GM19240 (cell line): ENCODE measurements around the gene CXADR.
"Not testable (repeated sequence)": the region's sequence is repeated elsewhere in the genome, so short reads cannot be mapped to it uniquely, and the experiment has no call there.

Source experiments
- DNase-seq: peaks from one replicate; pipeline ENCODE4 v3.0.0; 2011; ENCODE audit warnings: low spot score; ENCODE audit not compliant: insufficient read length

The CXADR gene

DNA sequence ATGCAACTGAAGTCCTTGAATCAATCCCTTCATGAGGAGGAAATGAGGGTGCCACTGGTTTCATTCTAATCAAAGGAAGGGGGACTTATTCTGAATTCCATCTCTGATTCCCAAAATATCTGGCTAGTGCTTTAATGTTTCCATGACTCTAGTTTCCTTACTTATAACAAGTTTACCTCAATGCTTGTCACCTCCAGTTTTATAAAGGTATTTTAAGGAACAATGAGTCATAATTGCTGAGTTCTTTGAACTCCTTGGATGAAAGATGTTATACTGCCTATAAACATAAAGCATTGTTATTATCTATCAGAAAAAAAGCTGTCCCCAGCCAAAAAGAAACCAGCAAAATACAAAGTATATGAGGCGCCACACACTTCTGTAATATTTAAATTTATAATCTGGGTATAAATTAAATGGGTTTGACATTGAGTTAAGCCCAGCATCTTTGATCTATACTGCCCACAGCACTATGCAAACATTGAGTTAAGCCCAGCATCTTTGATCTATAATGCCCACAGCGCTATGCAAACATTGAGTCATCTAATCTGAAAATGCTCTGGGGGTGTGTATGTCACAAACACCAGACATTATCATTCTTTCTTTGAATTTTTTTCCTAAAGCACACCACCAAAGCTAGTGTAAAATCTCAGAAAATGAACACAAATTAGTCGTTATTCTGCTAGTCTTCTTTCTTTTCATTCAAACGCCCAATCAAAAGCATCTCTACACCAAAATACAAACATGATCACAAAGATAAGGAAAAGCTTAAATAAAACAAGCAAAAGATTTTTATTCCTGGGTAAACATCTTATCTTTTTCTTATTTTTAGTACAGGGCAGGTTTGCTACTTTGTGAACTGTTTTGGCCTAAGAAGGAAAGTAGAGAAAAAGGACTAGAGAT is 11.5 kb upstream of the CXADR start:
- DNase-seq = no peak

DNA sequence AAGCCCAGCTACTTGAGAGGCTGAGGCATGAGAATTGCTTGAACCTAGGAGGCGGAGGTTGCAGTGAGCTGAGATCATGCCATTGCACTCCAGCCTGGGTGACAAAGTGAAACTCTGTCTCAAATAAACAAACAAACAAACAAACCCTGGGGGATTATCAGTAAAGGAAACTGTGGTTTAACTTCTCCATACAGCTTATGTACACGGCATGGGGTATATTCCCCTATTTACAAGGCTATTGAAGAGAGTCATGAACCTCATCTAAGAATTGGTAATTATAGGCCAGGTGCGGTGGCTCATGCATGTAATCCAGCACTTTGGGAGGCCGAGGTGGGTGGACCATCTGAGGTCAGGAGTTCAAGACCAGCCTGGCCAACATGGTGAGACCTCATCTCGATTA is 9.9 kb upstream of the CXADR start:
- DNase-seq = not testable (repeated sequence)

DNA sequence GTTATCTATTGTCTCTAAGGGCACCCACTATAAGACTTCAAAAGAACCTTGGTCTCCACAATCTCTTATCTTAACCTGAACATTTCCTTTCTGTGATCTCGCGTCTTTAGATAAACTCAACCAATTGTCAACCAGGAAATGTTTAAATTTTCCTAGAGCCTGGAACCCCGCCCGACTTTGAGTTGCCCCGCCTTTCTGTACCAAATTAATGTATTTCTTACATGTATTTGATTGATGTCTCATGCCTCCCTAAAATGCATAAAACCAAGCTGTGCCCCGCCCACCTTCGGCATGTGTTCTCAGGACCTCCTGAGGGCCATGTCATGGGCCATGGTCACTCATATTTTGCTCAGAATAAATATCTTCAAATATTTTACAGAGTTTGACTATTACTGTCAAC is 5.9 kb upstream of the CXADR start:
- no peak for DNase-seq

DNA sequence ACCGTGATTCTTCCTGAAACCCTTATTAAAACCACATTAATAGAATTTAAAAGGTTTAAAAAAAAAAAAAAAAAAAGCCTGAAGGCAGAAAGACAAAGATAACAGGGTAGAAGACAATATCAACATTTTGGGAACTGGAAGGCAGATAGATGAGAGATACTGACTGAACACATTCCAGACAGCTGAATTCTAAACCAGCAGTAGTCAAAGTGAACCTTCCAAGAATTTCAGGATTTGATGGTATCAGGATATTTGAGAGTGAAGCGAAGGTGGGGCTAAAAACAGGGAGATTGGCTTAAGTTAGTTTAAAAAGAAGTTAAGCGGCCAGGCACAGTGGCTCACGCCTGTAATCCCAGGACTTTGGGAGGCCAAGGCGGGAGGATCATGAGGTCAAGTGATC is 5.3 kb upstream of the CXADR start:
- DNase-seq = no peak

DNA sequence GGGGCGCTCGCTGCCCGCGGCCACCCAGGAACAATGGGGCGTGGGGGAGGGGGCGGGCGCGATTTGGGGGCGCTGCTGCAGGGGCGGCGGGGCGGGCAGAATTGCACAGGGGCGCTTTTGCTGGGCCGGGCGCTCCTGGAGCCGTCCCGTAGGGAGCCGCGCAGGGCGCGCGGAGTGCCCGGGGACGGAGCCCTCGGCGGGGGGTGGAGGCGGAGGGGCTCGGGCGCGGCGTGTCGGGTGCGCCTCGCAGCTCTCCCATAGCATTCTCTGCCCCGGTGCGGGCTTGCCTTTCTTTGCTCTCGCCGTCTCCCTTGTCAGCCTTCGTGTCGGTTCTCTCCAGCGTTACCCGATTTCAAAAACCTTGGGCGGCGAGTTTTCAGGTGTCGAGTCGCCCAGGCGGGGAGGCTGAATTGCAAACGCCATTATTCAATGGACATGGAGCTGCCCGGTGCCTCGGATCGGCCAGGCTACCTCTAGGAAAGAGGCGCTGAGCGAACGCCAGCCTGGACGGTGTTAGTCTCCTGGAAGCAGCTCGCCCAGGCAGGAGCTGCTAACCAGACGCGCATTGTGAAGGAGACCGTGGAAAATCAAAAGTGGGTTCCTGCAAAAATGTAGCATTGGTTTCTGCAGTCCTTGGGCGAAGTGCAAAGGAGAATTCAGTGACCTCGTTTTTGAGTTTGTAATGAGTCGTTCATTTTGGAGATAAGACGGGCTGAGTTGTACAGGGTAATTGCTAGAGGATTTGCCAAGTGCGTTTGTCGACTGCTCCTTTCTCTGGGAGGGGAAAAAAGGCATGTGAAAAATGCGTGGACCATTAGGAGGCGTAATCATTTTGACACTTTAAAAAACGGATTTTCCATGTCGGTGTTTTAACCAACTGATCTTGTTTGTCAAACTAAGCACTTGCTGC is 626 bp downstream of the CXADR start:
- DNase-seq = no peak

DNA sequence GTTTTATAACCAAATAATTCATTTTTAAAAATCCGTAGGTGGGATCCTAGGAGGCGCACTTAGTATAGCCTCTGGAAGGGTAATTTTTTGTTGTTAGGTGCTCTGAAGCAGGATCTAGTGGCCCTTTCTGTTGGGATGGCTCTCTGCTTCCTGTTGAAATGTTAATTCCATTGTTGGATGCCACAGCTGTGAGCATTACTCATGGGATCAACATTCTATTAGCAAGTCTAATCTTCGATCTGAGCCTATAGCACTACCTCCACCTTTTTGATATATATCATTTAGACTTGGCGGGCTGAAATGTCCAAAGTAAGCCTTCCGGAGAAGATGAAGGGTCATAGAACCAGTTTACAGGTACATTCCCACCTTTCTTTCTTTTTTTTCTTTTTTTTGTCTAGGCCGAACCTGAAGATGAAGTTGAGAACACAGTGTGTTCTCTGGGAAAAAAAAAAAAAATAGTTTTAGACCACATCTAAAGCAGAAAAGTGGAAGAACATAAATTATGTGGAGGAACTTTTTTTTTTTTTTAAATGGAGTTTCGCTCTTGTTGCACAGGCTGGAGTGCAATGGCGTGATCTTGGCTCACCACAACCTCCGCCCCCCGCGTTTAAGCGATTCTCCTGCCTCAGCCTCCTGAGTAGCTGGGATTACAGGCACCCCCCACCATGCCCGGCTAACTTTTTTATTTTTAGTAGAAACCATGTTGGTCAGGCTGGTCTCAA is 1.4 kb downstream of the CXADR start:
- DNase-seq = no peak

DNA sequence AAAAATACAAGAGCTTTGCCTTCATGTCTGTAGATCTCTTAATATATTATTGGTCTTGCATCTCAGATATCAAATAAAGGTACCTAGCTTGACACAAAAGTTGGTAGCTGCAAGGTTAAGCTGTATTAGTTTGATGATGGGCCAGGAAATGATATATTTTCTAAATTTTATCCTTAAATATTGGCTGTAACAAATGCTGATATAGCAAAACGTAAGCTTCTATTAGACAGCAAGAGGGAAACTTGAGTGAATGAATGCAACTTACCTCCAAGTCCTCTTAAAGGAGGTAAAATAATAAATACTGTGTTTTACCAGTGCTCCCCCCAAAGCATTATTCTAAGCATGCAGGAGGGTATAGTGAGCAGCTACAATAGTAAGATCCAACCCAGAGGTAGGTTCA is 4.2 kb downstream of the CXADR start:
- not testable (repeated sequence) for DNase-seq

DNA sequence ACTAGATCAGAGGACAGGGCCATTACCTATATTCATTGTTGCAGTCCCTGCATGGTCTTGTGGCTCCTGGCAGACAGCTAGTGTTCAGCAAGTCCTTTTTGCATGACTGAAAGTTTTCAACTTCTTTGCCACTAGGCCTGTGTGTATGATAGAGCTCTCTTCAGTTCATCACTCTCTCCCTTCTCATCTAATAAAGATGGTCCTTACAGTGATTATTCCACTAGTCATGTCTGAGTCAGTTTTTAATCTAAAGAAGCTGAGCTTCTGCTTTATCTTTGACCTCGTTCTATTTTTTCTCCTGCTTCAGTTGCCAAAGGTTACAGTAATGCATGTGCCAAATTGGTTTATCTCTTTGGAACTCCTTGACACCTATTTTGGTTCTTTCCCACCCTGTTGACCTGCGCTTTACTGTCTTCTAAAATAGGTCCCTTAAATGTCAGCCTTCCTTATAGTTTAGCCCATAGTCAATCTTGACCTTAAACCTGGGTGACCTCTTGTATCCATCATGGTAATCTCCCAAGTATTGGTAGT is 6.4 kb downstream of the CXADR start:
- no peak for DNase-seq

DNA sequence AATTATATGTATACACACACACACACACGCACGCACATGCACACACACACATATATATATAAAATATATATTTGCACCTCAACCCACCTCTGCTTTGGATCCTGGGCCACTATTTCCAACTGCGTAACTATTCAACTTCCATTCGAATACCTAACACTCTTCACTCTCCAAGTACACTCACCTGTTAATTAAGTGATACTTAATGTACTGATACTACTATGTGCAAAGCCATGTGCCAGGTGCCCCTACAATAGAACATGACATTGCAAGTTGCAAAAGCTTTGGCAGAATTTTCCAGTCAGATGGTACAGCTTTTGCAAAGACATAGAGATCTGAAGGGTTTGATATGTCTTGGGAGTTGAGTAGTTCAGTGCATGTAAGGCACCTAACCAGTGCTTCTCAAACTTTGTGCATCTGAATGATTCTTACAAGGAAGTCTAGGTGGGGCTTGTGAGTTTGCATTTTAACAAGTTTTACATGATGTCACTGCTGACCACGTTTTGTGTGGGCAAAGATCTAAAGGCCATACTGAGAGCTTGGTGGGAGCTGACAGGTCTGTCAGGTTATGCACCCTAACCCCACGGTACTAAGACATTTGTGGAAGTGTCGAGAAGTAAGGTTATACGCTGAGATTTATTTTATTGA is 7.2 kb downstream of the CXADR start:
- DNase-seq = no peak

DNA sequence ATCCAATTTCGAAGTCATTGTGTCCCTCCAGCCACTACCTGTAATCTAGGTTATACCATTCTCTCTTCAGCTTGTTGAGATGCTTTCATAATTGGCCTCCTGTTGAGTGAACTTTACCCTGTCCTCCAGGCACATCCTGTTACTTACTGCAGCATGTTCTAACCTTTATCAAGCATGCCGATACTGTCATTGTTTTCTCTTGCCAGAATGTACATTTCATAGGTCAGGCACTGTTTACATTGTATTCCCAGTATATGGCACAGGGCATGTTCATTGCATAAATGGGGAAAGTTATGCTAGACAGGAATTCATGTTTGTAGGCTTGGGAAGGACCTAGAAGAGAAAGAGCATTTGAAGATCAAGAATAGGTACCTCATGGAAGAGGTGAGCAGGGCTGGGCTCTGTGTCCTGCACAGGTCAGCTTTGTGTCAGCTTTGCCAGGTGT is 10.2 kb downstream of the CXADR start:
- no peak for DNase-seq

DNA sequence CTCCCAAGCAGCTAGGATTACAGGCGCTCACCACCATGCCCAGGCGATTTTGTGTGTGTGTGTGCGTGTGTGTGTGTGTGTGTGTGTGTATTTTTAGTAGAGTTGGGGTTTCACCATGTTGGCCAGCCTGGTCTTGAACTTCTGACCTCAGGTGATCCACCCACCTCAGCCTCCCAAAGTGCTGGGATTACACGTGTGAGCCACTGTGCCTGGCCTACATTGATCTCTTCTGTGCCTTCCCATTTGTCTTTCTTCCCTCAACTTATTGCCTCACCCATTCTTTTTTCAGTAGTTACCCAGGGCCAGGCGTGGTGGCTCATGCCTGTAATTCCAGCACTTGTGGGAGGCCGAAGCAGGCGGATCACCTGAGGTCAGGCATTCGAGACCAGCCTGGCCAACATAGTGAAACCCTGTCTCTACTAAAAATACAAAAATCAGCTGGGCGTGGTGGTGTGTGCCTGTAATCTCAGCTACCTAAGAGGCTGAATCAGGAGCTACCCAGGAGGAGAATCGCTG is 11.2 kb downstream of the CXADR start:
- DNase-seq = not testable (repeated sequence)

DNA sequence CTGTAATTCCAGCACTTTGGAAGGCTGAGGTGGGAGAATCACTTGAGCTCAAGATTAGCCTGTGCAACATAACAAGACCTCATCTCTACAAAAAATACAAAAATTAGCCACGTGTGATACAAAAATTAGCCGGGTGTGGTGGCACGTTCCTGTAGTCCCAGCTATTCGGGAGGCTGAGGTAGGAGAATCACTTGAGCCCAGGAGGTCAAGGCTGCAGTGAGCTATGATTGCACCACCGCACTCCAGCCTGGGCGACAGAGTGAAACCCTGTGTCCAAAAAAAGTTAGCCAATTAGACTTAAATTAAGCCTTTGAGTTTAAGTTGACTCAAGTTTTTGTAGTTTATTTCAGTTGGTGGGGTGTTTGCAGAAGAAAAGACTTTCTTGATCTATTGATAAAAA is 11.8 kb downstream of the CXADR start:
- no peak for DNase-seq

DNA sequence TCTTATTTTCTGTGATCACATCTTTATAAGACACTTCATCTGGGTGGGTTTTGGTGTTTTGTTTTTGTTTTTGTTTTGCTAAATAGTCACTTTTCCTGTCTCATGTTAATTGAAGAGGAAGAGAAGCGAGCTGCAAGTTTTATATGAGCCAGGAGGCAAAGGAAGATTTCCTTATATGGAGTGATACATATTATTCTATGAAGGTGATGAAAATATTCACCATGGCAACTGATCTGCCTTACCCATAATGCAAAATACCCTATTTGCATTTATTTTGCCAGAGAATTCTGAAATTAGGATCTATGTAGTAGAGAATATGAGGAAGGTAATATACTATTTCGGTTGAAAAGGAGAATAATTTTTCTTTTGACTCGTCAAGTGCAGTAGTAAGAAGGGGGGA is 13.9 kb downstream of the CXADR start:
- no peak for DNase-seq

DNA sequence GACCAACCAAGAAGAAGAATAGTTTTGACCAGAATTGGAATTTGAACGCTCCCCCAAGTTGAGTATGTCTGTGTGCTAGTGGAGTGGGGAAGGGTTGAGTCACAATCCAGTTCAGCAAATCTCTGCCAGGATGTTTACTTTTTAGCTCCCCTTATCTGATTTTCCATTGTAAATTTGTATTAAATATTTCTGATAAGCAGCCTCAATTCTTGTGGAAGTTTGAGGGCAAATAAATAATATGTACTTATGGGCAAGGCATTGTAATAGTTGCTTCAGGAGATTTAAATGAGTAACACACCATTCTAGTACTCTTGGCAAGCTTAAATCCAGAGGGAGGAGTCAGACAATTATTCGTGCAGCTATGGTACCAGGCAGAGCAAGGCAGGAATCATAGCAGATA is 14.4 kb downstream of the CXADR start:
- DNase-seq = no peak

DNA sequence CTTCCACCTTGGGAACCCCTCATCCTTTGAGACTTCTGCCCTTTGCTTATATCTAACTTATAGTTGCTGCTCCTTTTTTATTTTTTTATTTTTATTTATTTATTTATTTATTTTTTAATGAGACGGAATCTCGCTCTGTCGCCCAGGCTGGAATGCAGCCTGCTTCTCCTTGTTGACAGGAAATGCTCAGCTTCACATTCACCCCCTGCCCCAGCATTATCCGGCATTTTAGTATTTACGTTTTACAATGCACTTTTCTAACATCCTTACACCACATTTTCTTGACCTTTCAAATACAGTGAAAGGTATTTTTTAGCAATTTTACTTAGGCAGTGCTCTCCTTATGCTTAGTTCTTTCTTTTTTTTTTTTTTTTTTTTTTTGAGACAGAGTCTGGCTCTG is 14.9 kb downstream of the CXADR start:
- no peak for DNase-seq

DNA sequence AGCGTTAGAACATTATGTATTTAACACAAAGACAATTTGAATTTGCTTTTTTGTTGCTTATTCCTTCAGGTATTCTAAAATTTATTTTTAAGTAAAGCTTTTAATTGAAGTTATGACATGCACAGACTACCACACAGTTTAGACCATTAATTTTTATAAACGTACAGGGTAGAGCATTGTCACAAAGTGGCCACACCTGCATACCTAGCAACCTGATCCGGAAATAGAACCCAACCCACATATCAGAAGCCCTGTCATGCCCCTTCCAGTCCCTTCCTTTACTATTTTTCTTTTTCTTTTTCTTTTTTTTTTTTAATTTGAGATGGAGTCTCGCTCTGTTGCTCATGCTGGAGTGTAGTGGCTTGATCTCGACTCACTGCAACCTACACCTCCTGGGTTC is 16.8 kb downstream of the CXADR start:
- no peak for DNase-seq

DNA sequence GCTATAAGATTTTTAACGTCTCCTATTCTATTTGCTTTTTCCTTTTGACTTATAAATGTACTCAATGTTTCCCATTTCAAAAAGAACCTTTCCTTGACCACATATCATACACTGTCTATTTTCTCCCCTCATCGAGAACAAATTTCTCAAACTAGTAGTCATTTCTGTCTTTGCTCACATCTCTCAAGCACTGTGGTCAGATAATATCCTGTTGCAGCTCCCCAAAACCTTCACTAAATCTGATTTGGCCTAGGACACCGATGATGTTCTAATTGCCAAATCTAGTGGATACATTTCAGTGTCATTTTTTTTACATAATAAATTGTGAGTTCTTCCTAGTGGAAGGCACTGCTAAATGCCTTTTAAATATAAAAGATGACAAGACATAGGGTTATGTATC is 19.4 kb downstream of the CXADR start:
- no peak for DNase-seq

DNA sequence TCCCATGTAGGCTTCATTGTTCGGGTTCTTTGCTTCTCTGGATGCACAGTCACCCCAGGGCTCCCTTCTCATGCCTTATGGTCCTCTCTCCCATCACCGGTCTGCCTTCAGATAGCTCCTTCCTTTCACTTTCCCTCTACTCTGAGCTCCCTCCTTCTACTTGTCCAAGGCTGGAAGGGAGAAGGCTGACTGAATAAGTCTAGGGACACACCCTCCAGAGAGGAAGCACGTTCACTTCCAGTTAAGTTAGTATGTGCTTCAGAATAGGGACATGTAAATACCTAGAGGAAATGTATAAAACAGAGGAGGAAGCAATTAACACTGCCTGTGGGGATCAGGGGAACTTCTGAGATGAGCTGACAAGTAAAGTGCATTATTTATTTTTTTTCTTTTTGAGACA is 23.5 kb downstream of the CXADR start:
- no peak for DNase-seq

DNA sequence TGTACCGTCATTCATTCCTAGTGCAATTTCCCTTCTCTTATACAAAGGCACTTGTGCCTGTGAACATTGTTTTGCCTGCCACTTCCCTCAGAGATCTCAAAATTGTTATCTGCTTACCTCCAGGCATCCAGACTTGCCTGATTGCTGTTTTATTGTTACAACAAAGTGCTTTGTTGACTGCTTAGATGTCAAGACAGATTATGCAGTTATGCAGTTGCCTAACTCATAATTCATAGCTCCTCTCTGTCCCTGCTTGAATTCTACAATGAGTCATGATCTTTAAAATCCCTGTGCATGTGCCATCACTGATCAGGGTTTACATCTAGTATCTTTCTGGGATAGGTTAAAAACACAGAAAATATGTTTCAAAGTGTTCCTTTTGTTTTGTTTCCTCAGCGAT is 24.5 kb downstream of the CXADR start:
- DNase-seq = no peak

DNA sequence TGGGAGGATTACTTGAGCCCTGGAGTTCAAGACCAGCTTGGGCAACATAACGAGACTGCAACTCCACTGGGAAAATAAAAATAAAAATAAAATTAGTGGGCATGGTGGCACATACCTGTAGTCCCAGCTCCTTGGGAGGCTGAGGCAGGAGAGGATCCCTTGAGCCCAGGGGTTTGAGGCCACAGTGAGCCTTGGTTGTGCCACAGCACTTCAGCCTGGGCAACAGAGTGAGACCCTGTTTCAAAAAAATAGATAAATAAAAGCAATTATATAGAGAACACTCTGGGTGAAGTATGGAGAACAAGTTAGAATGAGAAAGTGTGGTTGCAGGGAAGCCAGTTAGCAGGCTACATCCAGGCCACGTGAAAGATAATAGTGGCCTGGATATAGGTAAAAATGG is 25.7 kb downstream of the CXADR start:
- DNase-seq = no peak

DNA sequence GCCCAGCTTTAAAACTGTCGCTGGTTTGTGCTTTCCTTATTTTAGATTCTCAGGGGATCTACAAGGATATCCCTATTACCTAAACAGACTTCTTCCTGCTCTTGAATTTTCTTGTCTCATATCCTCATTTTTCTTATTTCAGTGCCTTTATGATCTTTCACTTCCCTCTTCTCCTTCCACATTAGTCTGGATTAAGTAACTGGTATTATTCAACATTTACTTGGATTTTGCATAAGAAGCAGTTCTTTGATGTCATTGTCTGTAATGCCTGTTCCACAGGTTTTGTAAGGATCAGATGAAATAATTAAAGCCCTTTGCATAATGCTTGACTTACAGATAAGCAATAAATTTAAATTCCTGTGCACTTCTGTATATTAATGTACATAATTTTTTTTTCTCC is 26.5 kb downstream of the CXADR start:
- DNase-seq = no peak
